NCI-H2107 (cell line): ENCODE results near the gene LEFTY2.
"Not testable (repeated sequence)": the region's sequence is repeated elsewhere in the genome, so short reads cannot be mapped to it uniquely, and the experiment has no call there.

ENCODE experiments used
- DNase-seq: peaks from one replicate; lab custom pipeline; 2025; lab: John Stamatoyannopoulos, UW

The LEFTY2 gene

GRCh38 chr1:225941187-225941941, at the start of gene LEFTY2:
LEFTY2 (minus strand) TSS chr1:225941220; CDS start chr1:225941140, 80 bp downstream.
- DNase-seq, result no peak

- no peak for DNase-seq
Observed at GRCh38 chr1:225987491-225988316, 46.7 kb upstream of the LEFTY2 start.

GRCh38 chr1:225981714-225982113, 40.7 kb upstream of the LEFTY2 start:
- no peak for DNase-seq

GRCh38 chr1:225980005-225980836, 39.2 kb upstream of the LEFTY2 start:
- DNase-seq, result peak; percentile 83

GRCh38 chr1:225979421-225979820, 38.4 kb upstream of the LEFTY2 start:
- no peak for DNase-seq

- no peak for DNase-seq
Observed at GRCh38 chr1:225977937-225978748, 37.1 kb upstream of the LEFTY2 start.

GRCh38 chr1:225975146-225975545, 34.1 kb upstream of the LEFTY2 start:
- not testable (repeated sequence) for DNase-seq

GRCh38 chr1:225974454-225974853, 33.4 kb upstream of the LEFTY2 start:
- no peak for DNase-seq

GRCh38 chr1:225973158-225973557, 32.1 kb upstream of the LEFTY2 start:
- DNase-seq, result peak; percentile 81

GRCh38 chr1:225972344-225973152, 31.5 kb upstream of the LEFTY2 start:
- no peak for DNase-seq

GRCh38 chr1:225970592-225971157, 29.7 kb upstream of the LEFTY2 start:
- DNase-seq, result not testable (repeated sequence)

- DNase-seq, result not testable (repeated sequence)
Observed at GRCh38 chr1:225969751-225970150, 28.7 kb upstream of the LEFTY2 start.

- DNase-seq, result no peak
Observed at GRCh38 chr1:225965231-225965630, 24.2 kb upstream of the LEFTY2 start.

GRCh38 chr1:225963735-225964530, 22.9 kb upstream of the LEFTY2 start:
- DNase-seq, result no peak

- DNase-seq, result no peak
Observed at GRCh38 chr1:225962440-225962975, 21.5 kb upstream of the LEFTY2 start.

- no peak for DNase-seq
Observed at GRCh38 chr1:225961659-225962439, 20.8 kb upstream of the LEFTY2 start.

- DNase-seq, result no peak
Observed at GRCh38 chr1:225958041-225958440, 17.0 kb upstream of the LEFTY2 start.

- DNase-seq, result no peak
Observed at GRCh38 chr1:225954753-225955152, 13.7 kb upstream of the LEFTY2 start.
